DMS114 treated with DMSO at 0.1 percent for 48 hours (cell line): Measurements from ENCODE around the gene ZNF772.
A peak's percentile ranks its signal among the peaks of the same experiment; 100 is the strongest.
"Not testable (repeated sequence)": the region's sequence is repeated elsewhere in the genome, so short reads cannot be mapped to it uniquely, and the experiment has no call there.

Experiments
- DNase-seq: peaks from one replicate; lab custom pipeline; 2025; ENCODE audit not compliant: unreplicated experiment; lab: John Stamatoyannopoulos, UW

The ZNF772 gene

DNA sequence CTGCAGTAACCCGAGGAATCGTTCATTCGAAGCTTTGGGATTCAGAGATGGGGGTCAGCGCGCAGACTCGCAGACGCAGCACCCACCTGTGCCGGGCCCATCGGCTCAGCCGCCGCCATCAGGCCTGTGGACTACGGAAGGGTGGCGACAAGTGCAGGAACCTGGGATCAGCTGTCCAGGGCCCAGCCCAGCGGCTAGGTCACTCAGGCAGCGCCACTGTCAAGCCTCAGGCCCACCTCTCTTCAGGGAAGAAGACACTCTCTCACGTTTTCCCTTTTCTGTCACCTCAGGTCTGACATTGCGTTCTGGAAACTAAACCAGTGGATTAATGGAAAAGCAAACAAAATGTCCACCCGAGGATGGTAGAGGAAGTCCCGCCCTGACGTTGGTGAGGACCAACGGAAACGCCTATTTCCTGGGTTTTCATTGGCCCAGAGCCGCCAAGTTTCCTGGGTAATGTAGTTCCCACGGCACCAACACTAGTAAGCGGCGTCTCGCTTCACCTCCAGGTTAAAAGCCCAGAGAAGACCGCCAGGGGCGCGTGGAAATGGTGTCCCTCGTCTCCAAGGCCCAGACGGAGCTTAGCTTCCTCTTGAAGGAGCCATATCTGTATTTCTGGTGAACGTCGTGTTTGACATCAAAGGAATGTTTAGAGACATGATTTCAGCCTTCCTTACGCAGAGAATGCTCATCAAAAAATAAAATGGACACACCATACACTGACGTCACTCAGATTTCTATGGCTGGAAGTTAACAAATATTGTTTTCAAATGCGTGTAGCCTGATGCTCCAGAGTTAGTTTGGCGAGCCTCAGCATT is at the start of gene ZNF772:
Gene ZNF772 (minus strand): TSS at position 376 of the 818 bp plus-strand sequence. CDS start 257 bp downstream, at position 119.
- peak; percentile 94 for DNase-seq

DNA sequence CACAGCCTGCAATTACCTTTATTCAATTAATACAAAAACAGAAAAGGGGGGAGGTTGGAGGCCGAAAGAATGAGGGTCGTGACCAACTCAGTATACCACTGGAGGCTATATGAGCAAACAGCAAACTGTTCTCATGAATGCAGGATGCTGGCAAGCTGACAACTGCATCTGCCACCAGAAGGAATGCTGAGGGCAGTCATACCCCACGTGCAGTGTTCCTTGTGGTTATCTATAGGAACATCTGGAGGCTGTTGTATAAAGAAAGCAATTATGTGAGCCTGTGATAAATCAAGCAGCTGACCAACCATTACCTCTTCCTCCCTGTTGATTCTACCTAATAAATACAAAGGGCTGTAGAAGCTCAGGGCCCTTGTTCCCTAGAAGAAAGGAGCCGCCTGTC is 40.7 kb upstream of the ZNF772 start:
- not testable (repeated sequence) for DNase-seq

DNA sequence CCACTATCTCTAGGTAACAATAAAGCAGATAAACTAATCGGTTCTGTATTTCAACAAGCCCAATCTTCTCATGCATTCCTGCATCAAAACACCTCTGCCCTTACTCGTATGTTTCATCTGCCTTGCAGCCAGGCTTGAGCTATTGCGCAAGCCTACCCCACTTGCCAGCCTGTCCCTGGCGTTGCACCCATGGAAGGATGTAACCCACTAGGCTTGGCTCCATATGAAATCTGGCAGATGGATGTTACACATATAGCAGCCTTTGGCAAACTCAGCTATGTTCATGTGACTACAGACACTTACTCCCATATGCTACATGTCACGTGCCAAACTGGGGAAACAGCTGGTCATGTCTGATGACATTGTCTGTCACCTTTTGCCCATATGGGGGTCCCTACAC is 37.9 kb upstream of the ZNF772 start:
- no peak for DNase-seq

DNA sequence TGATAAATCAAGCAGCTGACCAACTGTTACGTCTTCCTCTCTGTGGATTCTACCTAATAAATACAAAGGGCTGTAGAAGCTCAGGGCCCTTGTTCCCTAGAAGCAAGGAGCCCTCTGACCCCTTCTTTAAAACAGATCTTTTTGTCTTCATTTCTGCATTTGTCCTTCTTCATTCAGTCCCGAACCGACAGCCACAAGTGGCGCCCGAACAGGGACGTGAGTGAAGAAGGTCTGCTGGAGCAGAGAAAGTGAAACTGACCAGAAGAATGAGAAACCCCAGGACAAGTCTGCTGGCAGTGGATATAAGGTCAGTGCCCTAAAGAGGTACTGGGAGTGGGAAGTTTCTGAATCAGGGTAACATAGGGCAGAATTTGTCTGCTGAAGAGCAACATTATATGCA is 35.5 kb upstream of the ZNF772 start:
- DNase-seq = no peak

DNA sequence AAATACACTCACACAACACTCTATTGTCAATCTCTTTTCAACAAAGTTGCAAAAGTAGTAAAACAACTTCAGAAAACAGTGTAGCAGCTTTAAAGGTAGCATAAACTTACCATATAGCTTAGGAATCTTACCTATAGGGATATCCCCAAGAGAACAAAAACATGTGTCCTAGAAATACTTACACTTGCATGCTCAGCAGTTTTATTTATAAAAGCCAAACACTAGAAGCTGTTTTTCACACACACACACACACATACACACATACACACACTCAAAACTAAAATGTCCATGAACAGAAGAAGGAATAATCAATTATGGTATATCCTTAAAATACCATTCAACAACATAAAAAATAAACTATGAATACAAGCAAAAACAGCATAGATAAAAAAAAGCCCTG is 34.1 kb upstream of the ZNF772 start:
- no peak for DNase-seq

DNA sequence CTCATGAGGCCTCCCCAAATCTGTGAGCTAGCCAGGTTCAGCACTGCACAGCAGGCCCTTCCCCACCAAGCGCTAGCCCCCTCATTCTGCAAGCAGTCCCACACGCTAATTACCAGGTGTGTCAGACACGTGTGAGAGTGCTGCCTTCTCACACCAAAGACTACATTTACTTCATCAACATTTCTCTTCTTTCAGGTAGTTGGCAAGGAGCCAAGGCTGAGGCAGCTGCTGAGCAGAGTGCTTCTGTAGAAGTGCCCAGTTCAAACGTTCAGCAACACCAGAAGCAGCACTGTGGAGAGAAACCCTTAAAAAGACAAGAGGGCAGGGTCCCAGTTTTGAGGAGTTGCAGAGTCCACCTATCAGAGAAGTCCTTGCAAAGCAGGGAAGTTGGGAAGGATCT is 28.8 kb upstream of the ZNF772 start:
- no peak for DNase-seq

DNA sequence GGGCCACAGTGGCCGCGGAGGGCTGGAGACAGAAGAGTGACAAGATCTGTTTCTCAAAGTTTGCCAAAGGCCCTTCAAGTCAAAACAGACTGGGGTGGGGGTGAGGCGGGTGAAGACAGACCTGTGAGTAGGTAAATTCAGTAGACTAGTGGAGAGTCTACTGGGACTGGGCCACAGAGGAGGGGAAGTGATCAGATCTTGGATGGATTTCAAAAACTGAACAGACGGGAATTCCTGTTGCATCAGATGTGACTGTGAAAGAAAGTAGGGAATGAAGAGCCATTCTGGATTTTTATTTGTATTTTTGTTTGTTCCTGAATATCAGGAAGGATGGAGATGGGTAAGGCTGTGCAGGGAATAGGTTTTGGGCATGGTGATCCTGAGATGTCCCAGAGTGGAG is 23.0 kb upstream of the ZNF772 start:
- not testable (repeated sequence) for DNase-seq

DNA sequence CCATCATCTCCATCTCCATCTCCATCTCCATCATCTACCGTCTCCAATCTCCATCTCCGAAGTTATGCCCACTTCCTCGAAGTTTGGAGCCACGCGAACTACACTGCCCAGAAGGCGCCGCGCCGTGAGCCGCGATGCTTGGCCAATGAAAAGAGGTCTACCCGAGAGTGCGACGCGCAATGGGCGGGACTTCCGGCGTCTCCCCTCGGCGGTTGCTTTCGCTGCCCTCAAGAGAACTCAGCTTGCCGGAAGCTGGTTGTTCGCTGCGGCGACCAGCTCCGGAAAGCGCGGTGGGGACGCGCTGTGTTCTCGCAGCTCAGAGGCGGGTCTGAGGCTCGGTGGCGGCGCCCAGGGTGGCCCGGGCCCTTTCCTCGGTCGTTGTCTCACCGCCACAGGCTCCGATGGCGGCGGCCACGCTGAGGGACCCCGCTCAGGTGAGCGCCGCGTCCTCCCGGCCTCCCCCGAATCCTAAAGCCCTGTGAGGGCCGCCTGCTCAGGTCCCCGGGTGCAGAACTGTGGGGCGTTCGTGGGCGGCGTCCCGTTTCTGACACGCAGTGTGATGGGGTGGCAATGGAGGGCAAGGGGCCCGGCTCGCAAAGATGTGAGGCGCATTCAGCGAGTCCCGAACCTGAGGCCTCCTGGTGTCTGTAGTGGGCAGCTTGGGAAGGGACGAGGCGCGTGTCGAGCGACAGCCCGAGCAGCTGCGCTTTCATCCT is 22.5 kb upstream of the ZNF772 start, which contains the start of gene ZNF773:
Gene ZNF773 (plus strand): TSS at position 259 of the 716 bp plus-strand sequence. CDS start 143 bp downstream, at position 402.
- DNase-seq = peak; percentile 92

DNA sequence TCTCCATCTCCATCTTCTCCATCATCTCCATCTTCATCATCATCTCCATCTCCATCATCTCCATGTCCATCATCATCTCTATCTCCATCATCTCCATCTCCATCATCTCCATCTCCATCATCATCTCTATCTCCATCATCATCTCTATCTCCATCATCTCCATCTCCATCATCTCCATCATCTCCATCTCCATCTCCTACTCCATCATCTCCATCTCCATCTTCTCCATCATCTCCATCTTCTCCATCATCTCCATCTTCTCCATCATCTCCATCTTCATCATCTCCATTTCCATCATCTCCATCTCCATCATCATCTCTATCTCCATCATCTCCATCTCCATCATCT is 21.9 kb upstream of the ZNF772 start:
- DNase-seq = not testable (repeated sequence)

DNA sequence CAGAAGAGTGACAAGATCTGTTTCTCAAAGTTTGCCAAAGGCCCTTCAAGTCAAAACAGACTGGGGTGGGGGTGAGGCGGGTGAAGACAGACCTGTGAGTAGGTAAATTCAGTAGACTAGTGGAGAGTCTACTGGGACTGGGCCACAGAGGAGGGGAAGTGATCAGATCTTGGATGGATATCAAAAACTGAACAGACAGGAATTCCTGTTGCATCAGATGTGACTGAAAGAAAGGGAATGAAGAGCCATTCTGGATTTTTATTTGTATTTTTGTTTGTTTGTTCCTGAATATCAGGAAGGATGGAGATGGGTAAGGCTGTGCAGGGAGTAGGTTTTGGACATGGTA is 10.9 kb upstream of the ZNF772 start:
- not testable (repeated sequence) for DNase-seq

DNA sequence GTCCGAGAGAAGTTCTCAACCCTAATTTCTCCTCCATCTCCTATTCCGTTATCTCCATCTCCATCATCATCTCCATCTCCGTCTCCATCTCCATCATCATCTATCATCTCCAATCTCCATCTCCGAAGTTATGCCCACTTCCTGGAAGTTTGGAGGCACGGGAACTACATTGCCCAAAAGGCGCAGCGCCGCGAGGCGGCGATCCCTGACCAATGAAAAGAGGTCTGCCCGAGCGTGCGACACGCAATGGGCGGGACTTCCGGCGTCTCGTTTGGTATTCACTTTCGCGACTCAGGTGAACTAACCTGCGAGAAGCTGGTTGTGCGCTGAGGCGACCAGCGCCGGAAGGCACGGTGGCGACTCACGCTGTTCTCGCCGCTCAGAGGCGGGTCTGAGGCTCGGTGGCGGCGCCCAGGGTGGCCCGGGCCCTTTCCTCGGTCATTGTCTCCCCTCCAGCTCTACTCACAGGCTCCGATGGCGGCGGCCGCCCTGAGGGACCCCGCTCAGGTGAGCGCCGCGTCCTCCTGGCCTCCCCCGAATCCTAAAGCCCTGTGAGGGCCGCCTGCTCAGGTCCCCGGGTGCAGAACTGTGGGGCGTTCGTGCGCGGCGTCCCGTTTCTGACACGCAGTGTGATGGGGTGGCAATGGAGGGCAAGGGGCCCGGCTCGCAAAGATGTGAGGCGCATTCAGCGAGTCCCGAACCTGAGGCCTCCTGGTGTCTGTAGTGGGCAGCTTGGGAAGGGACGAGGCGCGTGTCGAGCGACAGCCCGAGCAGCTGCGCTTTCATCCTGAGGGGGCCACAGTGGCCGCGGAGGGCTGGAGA is 10.3 kb upstream of the ZNF772 start, which contains the start of gene ZNF419:
Gene ZNF419 (plus strand): TSS at position 274 of the 822 bp plus-strand sequence. CDS start 201 bp downstream, at position 475.
- peak; percentile 80 for DNase-seq

DNA sequence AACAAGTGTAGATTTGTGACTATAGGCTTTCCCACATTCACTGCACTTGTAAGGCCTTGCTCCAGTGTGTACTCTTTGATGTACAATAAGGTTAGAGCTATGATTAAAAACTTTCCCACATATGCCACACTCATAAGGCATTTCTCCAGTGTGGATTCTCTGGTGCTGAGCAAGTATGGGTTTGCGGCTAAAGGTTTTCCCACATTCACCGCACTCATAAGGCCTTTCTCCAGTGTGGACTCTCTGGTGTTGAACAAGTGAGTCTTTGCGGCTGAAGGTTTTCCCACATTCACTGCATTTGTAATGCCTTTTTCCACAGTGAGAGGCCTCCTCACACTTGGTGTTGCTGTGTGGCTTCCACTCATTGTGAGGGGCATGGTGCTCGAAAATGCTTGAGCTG is 3.7 kb downstream of the ZNF772 start:
- DNase-seq = no peak

DNA sequence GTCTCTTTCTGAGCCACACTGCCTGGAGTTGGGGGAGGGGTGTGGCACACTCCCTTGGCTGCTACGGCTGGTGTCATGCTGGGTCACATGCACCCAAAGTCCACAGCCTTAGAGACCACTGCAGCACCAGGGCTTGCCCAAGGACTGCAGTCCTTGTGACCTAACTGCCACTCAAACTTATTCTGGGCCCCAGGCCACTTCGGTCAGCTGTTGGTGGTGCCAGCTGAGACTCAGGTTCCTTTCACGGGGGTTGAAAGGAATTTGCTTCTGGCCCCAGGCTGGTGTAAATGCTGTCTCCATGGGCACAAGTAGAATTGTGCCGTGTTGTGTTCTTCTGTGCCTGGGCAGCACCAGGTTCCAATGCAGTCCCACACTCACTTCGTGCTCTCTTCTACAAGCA is 10.9 kb downstream of the ZNF772 start:
- DNase-seq = no peak

DNA sequence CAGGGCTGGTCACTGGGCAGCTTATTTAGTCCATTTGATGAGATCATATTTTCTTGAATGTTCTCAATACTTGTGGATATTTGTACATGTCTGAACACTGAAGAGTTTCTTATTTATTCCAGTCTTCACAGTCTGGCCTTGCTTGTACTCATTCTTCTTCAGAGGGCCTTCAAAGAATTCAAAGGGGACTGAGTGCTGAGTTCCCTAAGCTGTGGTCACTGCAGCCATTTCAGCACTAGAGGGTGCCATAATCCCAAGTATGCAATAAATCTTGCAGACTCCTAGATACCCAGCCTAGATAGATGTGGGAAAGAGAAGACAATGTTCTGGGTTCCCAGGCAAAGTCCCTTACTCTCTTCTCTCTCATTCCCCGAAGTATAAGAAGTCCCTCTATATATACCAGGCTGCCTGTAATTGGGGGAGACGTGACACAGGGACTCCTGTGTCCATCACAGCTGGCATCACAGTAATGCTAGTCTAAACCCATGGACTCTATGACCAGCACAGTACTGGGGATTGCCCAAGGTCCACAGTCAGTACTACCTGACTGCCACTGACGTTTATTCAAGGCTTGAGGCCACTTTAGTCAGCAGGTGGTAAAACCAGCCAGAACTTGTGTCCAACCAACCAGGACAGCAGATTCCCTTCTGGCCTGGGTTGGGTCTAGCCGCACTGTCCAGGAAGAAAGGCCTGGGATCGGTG is 11.5 kb downstream of the ZNF772 start:
- peak; percentile 24 for DNase-seq

DNA sequence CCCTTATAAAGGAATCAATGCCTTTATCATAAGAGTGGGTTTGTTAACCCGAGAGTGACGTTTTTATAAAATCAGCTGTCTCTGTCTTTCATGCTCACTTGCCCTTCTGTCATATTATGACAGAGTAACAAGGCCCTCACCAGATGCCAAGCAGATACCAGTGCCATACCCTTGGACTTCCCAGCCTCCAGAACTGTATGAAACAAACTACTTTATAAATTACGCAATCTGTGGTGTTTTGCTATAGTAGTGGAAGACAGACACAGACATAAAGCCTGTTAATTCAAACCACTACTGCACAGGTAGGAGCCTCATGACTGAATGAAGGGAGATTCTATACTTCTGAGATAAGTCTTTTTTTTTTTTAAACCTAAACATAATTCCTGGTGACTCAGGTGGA is 25.1 kb downstream of the ZNF772 start:
- no peak for DNase-seq

DNA sequence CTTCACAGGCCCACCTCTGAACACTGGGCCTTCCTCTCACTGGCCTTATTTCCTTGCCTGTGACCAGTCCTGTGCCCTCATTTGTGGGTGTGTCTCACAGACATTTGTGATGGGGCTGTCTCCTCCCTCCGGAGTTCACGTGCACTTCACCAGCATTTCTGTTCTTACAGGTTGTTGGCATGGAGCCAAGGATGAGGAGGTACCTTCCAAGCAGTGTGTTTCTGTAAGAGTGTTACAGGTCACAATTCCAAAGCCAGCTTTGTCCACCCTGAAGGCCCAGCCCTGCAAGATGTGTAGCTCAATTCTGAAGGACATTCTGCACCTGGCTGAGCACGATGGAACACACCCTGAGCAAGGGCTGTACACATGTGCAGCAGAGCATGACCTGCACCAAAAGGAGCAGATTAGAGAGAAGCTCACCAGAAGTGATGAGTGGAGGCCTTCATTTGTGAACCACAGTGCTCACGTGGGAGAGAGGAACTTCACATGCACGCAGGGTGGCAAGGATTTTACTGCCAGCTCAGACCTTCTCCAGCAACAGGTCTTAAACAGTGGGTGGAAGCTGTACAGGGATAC is 34.2 kb downstream of the ZNF772 start:
- no peak for DNase-seq

DNA sequence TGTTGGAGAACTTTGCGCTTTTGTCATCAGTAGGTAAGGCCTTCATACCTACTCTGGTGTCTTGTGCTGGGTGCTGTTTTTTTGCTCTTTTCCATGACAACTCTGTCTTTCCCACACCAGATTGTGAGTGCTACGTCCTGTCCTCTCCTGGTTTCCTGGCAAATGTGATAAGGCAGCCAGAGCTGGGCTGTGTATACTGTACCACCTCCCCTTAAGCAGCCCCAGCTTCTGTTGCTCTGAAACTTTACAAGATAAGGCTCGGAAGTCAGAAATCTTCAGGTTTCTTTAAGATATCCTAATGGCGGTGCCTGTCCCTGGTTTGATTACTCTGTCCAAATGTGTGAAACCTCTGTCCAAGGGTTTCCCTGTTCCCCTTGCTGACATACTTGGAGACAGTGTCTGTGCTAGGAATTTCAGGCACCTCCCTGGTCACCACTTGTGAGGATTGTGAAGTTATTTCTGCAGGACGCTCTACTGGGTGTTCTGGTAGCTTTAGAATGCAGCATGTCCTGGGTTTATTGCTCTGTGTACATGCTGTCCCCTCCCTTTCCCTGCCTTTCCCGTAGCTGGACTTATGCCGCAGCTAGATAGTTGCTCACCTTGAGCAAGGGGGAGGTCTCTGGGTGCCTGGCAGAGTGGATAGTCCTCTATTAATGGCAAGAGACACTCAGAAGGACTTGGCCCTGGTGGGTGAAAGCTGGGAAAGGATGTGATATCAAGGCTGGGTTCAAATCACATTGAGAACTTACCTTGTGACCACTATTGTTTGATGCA is 35.2 kb downstream of the ZNF772 start:
- no peak for DNase-seq

DNA sequence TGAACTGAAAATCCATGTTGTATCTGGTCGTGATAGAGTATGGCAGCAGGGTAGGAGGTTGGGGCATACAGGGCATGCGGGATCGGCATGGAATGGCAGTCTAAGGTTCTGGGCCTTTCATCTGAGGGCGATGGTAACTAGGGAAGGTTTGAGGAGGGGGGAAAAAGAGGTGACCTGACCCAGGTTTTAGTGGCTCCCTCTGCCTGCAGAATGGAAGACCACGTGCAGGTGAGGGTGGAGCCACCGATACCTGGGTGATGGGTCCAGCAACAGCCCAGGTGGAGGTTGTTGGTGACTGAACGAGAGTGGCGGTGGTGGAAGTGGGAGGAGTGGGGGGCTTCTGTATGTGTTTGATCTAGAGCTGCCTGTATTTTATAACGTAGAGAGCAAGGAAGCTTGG is 38.4 kb downstream of the ZNF772 start:
- no peak for DNase-seq

DNA sequence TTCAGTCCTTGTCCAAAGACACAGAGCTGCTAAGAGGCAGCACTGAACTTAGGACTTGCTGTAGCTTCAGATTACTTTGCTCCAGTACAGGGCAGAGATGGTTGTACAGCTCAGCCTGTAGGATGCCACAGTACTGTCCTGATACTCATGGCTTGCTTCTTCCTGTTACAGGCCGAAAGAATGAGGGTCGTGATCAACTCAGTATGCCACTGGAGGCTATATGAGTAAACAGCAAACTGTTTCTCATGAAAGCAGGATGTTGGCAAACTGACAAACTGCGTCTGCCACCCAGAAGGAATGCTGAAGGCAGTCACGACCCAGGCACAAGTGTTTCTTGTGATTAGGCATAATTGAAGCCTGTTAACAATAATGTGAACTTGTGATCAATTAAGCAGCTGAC is 39.4 kb downstream of the ZNF772 start:
- no peak for DNase-seq

DNA sequence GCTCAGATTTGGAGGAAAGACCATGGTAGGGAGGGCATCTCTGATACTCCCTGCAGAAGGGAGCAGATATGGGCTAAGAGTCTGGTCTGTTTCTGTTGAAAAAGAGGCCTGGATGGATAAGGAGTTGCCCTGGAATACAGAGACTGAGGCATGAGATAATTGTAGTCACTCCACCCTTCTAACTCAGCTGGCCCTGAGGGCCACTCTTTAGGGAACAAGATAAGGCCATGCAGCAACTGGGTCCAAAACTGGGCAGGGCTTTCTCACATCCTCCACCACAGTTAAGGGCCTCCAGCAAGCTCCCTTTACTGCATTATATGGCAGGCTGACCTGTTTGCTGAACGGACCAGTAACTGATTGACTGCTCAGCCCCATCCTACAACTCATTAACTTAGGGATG is 40.9 kb downstream of the ZNF772 start:
- no peak for DNase-seq
